K562 (cell line): Measurements from ENCODE around the gene BTBD2. TPM values are rescaled to one million over a fixed set of nuclear protein-coding genes. Genes with fewer than 3 reads are reported as not detected.

ENCODE experiments used
- ARID2 ChIP-seq: fragments of 450-650 bp; IDR thresholded peaks from 2 replicates; pipeline ENCODE4 v1.6.1; 2017; ENCODE audit warnings: antibody characterized with exemption, mild to moderate bottlenecking
- HINFP ChIP-seq: fragments of 450-650 bp; conservative IDR thresholded peaks from 2 replicates; pipeline ENCODE4 v1.6.1; 2016; ENCODE audit warnings: missing genetic modification characterization, low read depth, mild to moderate bottlenecking, control low read depth, missing compliant biosample characterization
- SIN3A ChIP-seq, 2 experiments: fragments of 150-350 bp in 1 of 2; IDR thresholded peaks; 2 replicates each; pipeline ENCODE4 v1.6.1; 2011 to 2016; ENCODE audit warnings: borderline replicate concordance in 2 of 2, low read depth in 2 of 2, low read length in 2 of 2, mild to moderate bottlenecking in 2 of 2, moderate library complexity in 2 of 2; ENCODE audit not compliant: control insufficient read depth in 1 of 2
- SMARCE1 ChIP-seq: fragments of 450-650 bp; IDR thresholded peaks from 2 replicates; pipeline ENCODE4 v1.7.1; 2016; ENCODE audit warnings: mild to moderate bottlenecking
- ZBED1 ChIP-seq: IDR thresholded peaks from 2 replicates; pipeline ENCODE4 v1.6.1; 2014
- ZNF239 ChIP-seq: fragments of 250-450 bp; sonication (Bioruptor Pico); IDR thresholded peaks from 2 replicates; pipeline ENCODE4 v1.4.0; 2020; ENCODE audit warnings: mild to moderate bottlenecking
- ZNF830 ChIP-seq: fragments of 250-450 bp; sonication (Bioruptor Pico); IDR thresholded peaks from 2 replicates; pipeline ENCODE4 v1.5.0; 2021; ENCODE audit warnings: mild to moderate bottlenecking
- polyA plus RNA-seq, 8 experiments: library from polyadenylated mRNA; depleted of rRNA in 4 of 8; stranded (reverse) in 5 of 8; unstranded in 3 of 8; fragments of >200 nt; fragmentation: Nextera tagmentation in 2 of 8; fragmentation: Illumina TruSeq in 1 of 8; extraction: Ambion mirVana in 2 of 8; extraction: Trizol in 1 of 8; gene quantifications; 2 replicates each; pipeline versions ENCODE4 v1.2.1 to v1.2.3, GENCODE V29; 2011 to 2014; ENCODE audit warnings: inconsistent platforms in 1 of 8, missing spikeins in 1 of 8
- total RNA-seq, 7 experiments: library from RNA; depleted of rRNA in 6 of 7; stranded (reverse); fragments of >200 nt in 6 of 7; fragmentation: Illumina TruSeq in 2 of 7; extraction: Trizol in 2 of 7; gene quantifications; 2 replicates each; pipeline versions ENCODE4 v1.2.1 to v1.2.3, GENCODE V29; 2011 to 2021; ENCODE audit warnings: low replicate concordance in 1 of 7
- TF ChIP-seq, protein P1 (sequence below): fragments of 450-650 bp; IDR thresholded peaks from 2 replicates; pipeline ENCODE4 v1.6.1; 2018; ENCODE audit warnings: mild to moderate bottlenecking, low read depth; ENCODE audit not compliant: partially characterized antibody
- TF ChIP-seq, protein P2 (sequence below): fragments of 450-650 bp; IDR thresholded peaks from one replicate; pipeline ENCODE4 v1.6.1; 2018; ENCODE audit warnings: mild to moderate bottlenecking, moderate library complexity; ENCODE audit not compliant: partially characterized antibody
- TF ChIP-seq, protein P3 (sequence below), 3 experiments: IDR thresholded peaks in 2 of 3; conservative IDR thresholded peaks in 1 of 3; 2 replicates each; pipeline ENCODE4 v1.5.1; 2011 to 2012; ENCODE audit warnings: low read length in 3 of 3, mild to moderate bottlenecking in 3 of 3, control low read depth in 2 of 3, improper control_type of control experiment in 1 of 3, inconsistent platforms in 1 of 3, low read depth in 1 of 3, mixed read lengths in 1 of 3, moderate library complexity in 1 of 3; ENCODE audit not compliant: insufficient read depth in 2 of 3

The BTBD2 gene
- total and polyA plus RNA-seq, 9 of the 15 experiments (the other 6 are each of a cell fraction or from before 2014, with no cell fraction given): 0.10 to 15.6 (median 6.9) TPM

DNA sequence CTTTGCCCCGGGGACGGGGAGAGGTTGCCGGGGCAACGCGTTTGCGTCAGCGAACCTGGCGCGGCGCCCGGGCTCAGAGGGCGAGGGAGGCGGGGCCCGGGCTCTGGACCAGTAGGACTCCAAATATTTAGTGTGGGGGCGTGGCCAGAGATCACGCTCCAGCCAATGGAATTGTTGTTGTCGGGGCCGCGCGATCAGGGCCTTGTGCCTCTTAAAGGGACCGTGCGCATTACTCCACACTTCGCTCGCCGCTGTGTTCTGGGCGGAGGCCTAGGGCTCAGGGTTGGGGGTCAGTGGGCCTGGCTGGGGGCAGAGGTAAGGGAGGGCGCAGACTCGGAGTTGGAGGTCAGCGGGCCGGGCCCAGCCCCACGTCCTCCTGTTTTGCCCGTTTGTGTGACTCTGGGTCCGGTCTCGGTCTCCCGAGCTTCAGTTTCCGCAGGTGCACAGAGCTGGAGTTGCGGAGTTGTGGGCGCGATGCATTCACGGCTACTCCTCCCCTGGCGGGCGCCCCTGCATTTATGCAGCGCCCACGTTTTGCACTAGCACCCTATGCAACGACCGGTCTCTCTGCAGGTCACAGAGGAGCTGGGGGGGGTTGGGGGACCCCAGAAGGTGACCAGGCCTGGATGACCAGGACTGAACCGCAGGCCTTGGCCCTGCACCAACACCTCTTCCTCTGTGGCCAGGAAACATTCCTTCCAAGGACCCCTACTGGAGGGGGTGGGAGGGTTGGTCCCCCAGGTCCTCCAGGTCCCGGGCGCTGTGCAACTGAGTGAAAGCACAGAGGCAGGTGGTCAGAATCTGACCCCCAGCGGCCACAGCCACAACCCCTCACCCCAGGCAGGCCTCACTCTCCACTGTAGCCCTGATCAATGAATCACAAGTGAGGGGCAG lies 46.2 kb upstream of the BTBD2 start (continued):
- TF ChIP-seq, protein P1, sequence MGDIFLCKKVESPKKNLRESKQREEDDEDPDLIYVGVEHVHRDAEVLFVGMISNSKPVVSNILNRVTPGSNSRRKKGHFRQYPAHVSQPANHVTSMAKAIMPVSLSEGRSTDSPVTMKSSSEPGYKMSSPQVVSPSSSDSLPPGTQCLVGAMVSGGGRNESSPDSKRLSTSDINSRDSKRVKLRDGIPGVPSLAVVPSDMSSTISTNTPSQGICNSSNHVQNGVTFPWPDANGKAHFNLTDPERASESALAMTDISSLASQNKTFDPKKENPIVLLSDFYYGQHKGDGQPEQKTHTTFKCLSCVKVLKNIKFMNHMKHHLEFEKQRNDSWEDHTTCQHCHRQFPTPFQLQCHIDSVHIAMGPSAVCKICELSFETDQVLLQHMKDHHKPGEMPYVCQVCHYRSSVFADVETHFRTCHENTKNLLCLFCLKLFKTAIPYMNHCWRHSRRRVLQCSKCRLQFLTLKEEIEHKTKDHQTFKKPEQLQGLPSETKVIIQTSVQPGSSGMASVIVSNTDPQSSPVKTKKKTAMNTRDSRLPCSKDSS: no peak
- TF ChIP-seq ZNF830 (CRISPR knock-in tag) (0 out of 2 replicates have a peak, but pooled peaks have one; percentile 36), ZBED1 (no peak), SMARCE1 (0 out of 2 replicates have a peak, but pooled peaks have one; percentile 37), HINFP (tag) (no peak), ARID2 (no peak), SIN3A (IDR thresholded peaks at IDR 0.05; ENCODE audit: borderline replicate concordance in 2 of 2, control insufficient read depth in 1 of 2, low read depth in 2 of 2, low read length in 2 of 2) (peak; percentile 46 to 60; a peak in 2 of 4 replicates), ZNF239 (CRISPR knock-in tag) (no peak)
- TF ChIP-seq, protein P2, sequence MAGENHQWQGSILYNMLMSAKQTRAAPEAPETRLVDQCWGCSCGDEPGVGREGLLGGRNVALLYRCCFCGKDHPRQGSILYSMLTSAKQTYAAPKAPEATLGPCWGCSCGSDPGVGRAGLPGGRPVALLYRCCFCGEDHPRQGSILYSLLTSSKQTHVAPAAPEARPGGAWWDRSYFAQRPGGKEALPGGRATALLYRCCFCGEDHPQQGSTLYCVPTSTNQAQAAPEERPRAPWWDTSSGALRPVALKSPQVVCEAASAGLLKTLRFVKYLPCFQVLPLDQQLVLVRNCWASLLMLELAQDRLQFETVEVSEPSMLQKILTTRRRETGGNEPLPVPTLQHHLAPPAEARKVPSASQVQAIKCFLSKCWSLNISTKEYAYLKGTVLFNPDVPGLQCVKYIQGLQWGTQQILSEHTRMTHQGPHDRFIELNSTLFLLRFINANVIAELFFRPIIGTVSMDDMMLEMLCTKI: no peak
- TF ChIP-seq, protein P3, sequence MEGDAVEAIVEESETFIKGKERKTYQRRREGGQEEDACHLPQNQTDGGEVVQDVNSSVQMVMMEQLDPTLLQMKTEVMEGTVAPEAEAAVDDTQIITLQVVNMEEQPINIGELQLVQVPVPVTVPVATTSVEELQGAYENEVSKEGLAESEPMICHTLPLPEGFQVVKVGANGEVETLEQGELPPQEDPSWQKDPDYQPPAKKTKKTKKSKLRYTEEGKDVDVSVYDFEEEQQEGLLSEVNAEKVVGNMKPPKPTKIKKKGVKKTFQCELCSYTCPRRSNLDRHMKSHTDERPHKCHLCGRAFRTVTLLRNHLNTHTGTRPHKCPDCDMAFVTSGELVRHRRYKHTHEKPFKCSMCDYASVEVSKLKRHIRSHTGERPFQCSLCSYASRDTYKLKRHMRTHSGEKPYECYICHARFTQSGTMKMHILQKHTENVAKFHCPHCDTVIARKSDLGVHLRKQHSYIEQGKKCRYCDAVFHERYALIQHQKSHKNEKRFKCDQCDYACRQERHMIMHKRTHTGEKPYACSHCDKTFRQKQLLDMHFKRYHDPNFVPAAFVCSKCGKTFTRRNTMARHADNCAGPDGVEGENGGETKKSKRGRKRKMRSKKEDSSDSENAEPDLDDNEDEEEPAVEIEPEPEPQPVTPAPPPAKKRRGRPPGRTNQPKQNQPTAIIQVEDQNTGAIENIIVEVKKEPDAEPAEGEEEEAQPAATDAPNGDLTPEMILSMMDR (IDR thresholded peaks at IDR 0.05 in 2 of 3, conservative IDR thresholded peaks at IDR 0.05 in 1 of 3; ENCODE audit: insufficient read depth in 2 of 3, low read depth in 1 of 3, low read length in 3 of 3): peak in 2 of 3 experiments; percentile 34 to 50; a peak in 2 of 6 replicates
- TF ChIP-seq, all 486 proteins: peak for 95
